ENCODE data around the gene ARSG. TPM values are rescaled to one million over a fixed set of nuclear protein-coding genes. Genes with fewer than 3 reads are reported as not detected.
"Not testable (repeated sequence)": the region's sequence is repeated elsewhere in the genome, so short reads cannot be mapped to it uniquely, and the experiment has no call there.

ARSG gene
- polyA plus RNA-seq, 4 donors, result 3.6 to 6.7 (median 5.1) TPM

- DNase-seq (ENCODE audit: low read depth in 4 of 4, low spot score in 3 of 4), result no peak
Measured at GRCh38 chr17:68326681-68327080, 35.4 kb downstream of the ARSG start.

DNA sequence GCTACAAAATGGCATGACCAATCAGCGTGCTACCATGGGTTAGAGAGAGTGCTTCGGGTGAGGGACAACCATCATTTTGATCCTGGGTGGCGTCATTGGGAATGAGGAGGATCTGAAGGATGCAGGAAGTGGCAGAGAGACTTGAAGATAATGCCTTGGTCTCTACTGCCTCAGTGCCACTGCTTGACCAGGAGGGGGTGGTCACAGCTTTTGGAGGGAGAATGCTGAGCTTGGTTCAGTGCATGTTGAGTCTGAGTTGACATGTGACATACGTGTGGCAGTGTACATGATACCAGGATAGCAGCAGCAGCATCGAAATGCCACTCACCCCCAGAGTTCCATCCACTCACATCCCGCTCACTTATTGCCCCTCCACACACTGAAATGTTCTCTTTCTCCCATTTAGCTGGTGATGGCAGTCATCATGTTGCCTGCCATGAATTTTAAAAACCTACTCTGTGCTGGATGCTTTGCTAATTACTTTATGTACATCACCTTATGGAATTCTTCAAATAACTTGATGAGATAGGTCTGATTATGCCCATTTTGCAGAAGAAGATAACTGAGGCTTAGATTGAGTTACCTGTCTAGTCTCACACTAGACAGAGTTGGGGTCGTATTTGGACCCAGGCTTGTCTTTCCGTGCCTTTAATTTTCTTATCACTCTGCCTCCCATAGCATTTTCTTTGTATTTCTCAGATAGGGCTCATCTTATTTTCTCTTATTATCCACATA is 36.7 kb downstream of the ARSG start:
- no peak for DNase-seq (ENCODE audit: low read depth in 4 of 4, low spot score in 3 of 4)

- DNase-seq (ENCODE audit: low read depth in 4 of 4, low spot score in 3 of 4), result no peak
Measured at GRCh38 chr17:68328676-68329075, 37.4 kb downstream of the ARSG start.

- no peak for DNase-seq (ENCODE audit: low read depth in 4 of 4, low spot score in 3 of 4)
Measured at GRCh38 chr17:68329331-68329730, 38.0 kb downstream of the ARSG start.

GRCh38 chr17:68331932-68332331 is 40.6 kb downstream of the ARSG start:
- DNase-seq (ENCODE audit: low read depth in 4 of 4, low spot score in 3 of 4), result not testable (repeated sequence)

DNA sequence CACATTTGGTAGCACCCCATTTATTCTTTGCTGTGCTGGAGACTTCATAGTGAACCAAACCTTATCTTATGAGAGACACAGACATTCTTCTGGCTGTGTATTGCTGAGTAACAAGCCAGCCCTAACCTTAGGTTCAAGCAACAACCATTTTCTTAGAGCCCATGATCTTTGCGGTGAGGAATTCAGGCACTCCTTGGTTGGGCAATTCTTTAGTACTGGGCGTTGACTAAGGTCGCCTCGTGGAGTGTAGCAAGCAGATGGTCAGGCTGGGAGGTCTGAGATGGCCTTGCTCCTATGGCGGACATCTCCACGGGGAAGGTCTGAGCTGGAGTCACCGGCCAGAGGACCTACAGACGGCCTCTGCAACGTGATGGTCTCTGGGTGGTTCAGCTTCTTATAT is 43.1 kb downstream of the ARSG start:
- DNase-seq (ENCODE audit: low read depth in 4 of 4, low spot score in 3 of 4), result no peak

DNA sequence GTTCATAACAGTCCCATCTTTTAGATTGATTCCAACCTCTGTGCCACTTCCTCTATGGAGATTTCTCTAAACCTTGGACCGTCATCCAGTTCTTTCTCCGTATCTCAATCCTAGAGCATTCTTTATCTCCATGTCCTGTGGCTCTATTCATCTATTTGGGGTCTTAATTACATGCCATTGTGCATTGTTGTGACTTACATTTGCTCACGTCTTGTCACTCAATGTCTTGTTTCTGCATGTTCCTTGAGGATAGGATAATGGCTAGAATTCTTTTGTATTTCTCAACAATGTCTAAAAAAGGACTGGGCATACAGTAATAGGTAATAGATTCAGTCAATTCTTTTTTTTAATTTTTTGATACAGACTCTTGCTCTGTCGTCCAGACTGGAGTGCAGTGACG is 50.2 kb downstream of the ARSG start:
- no peak for DNase-seq (ENCODE audit: low read depth in 4 of 4, low spot score in 3 of 4)

GRCh38 chr17:68343976-68344375 is 52.7 kb downstream of the ARSG start:
- DNase-seq (ENCODE audit: low read depth in 4 of 4, low spot score in 3 of 4), result no peak

DNA sequence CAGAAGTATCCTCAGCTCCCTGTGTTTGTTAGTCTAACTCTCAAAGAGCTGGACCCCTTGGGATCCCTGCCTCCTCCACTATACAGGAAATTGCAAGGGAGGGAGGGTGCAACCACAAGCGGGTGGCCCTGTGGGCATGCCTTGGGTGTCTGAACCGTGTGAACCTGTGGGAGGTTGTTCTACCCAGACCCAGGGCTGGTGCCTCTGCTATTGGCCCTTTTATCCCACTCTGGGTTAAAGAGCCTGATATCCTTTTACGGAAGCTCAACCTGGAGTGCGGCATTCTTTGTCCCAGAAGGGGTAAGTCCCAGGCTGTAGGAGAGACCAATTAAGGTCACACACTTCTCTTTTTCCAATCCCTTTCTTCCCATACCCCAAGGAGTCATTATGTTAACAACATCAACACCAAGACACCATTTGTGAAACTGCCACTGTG is 53.4 kb downstream of the ARSG start:
- DNase-seq (ENCODE audit: low read depth in 4 of 4, low spot score in 3 of 4), result no peak

- DNase-seq (ENCODE audit: low read depth in 4 of 4, low spot score in 3 of 4), result no peak
Measured at GRCh38 chr17:68346448-68346847, 55.2 kb downstream of the ARSG start.

DNA sequence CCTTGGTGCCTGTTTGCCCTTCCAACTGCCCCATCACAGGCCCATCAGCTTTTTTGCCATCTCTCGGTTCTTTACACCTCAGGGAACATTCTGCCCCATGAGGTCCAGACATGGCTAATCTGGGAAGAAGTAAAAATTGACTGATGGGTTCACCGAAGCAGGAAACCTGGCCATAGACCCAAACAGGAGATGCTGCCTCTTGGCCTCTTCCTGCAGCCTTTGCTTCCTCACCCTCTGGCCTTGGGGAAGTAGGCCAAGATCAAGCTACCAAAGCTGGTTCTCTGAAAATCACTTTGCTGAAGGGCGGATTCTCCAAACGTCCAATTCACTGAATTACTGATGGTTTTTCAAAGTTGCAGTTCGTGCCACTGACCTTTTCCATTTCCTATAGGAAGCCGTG is 56.1 kb downstream of the ARSG start:
- DNase-seq (ENCODE audit: low read depth in 4 of 4, low spot score in 3 of 4), result no peak

DNA sequence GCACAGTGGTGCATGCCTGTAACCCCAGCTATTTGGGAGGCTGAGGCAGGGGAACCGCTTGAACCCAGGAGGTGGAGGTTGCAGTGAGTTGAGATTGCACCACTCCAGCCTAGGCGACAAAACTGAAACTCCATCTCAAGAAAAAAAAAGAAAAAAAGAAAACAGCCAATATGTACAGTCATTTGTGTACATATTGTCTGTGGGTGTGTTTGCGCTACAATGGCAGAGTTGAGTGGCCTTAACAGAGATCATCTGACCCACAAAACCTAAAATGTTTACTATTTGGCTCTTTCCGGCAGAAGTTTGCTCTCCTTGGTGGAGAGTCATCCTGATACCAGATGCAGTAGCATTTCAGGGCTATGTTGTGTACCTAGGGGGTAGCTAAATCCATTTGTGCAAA is 57.9 kb downstream of the ARSG start:
- no peak for DNase-seq (ENCODE audit: low read depth in 4 of 4, low spot score in 3 of 4)

GRCh38 chr17:68351395-68351794 is 60.1 kb downstream of the ARSG start:
- no peak for DNase-seq (ENCODE audit: low read depth in 4 of 4, low spot score in 3 of 4)

GRCh38 chr17:68352041-68352440 is 60.7 kb downstream of the ARSG start:
- DNase-seq (ENCODE audit: low read depth in 4 of 4, low spot score in 3 of 4), result no peak

DNA sequence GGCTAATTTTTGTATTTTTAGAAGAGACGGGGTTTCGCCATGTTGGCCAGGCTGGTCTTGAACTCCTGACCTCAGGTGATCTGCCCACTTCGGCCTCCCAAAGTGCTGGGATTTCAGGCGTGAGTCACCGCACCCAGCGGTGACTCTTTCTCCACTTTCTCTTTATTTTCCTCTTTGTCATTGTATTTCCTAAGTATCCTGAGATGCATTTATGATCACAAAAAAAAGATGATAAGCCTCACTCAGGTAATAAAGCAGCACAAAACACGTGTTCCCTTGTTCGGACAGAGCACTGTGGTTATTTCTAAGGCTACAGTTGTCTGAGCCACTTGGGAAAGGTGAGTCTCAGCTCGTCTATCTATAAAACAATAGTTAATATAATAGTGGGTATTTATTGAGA is 61.4 kb downstream of the ARSG start:
- not testable (repeated sequence) for DNase-seq (ENCODE audit: low read depth in 4 of 4, low spot score in 3 of 4)

- no peak for DNase-seq (ENCODE audit: low read depth in 4 of 4, low spot score in 3 of 4)
Measured at GRCh38 chr17:68353111-68353521, 61.8 kb downstream of the ARSG start.

GRCh38 chr17:68354311-68354710 is 63.0 kb downstream of the ARSG start:
- DNase-seq (ENCODE audit: low read depth in 4 of 4, low spot score in 3 of 4), result not testable (repeated sequence)

GRCh38 chr17:68355108-68355507 is 63.8 kb downstream of the ARSG start:
- not testable (repeated sequence) for DNase-seq (ENCODE audit: low read depth in 4 of 4, low spot score in 3 of 4)

- no peak for DNase-seq (ENCODE audit: low read depth in 4 of 4, low spot score in 3 of 4)
Measured at GRCh38 chr17:68356520-68356919, 65.2 kb downstream of the ARSG start.

- DNase-seq (ENCODE audit: low read depth in 4 of 4, low spot score in 3 of 4), result no peak
Measured at GRCh38 chr17:68356949-68357455, 65.7 kb downstream of the ARSG start.

GRCh38 chr17:68357886-68358285 is 66.6 kb downstream of the ARSG start:
- no peak for DNase-seq (ENCODE audit: low read depth in 4 of 4, low spot score in 3 of 4)

- no peak for DNase-seq (ENCODE audit: low read depth in 4 of 4, low spot score in 3 of 4)
Measured at GRCh38 chr17:68359791-68360535, 68.7 kb downstream of the ARSG start.

All from right renal pelvis (tissue), 4 donors.